Measurements from ENCODE around the gene RFNG. TPM values are rescaled to one million over a fixed set of nuclear protein-coding genes. Genes with fewer than 3 reads are reported as not detected.

Gene RFNG
- total and polyA plus RNA-seq, 2 of the 13 experiments (the other 11 are each of a cell fraction or from before 2014, with no cell fraction given): 61.4 to 64.0 TPM

- TF ChIP-seq, protein P1, sequence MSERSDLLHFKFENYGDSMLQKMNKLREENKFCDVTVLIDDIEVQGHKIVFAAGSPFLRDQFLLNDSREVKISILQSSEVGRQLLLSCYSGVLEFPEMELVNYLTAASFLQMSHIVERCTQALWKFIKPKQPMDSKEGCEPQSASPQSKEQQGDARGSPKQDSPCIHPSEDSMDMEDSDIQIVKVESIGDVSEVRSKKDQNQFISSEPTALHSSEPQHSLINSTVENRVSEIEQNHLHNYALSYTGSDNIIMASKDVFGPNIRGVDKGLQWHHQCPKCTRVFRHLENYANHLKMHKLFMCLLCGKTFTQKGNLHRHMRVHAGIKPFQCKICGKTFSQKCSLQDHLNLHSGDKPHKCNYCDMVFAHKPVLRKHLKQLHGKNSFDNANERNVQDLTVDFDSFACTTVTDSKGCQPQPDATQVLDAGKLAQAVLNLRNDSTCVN (CRISPR knock-in tag; IDR thresholded peaks at IDR 0.05; ENCODE audit: borderline replicate concordance): no peak
- TF ChIP-seq MLLT10 (CRISPR knock-in tag; IDR thresholded peaks at IDR 0.05): no peak
- 0 out of 2 replicates have a peak, but pooled peaks have one; percentile 10 for TF ChIP-seq PATZ1 (CRISPR knock-in tag; IDR thresholded peaks at IDR 0.05)
- TF ChIP-seq, protein P2, sequence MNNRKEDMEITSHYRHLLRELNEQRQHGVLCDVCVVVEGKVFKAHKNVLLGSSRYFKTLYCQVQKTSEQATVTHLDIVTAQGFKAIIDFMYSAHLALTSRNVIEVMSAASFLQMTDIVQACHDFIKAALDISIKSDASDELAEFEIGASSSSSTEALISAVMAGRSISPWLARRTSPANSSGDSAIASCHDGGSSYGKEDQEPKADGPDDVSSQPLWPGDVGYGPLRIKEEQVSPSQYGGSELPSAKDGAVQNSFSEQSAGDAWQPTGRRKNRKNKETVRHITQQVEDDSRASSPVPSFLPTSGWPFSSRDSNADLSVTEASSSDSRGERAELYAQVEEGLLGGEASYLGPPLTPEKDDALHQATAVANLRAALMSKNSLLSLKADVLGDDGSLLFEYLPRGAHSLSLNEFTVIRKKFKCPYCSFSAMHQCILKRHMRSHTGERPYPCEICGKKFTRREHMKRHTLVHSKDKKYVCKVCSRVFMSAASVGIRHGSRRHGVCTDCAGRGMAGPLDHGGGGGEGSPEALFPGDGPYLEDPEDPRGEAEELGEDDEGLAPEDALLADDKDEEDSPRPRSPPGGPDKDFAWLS (CRISPR knock-in tag; IDR thresholded peaks at IDR 0.05; ENCODE audit: borderline replicate concordance): no peak
- TF ChIP-seq ZNF670 (CRISPR knock-in tag; IDR thresholded peaks at IDR 0.05; ENCODE audit: borderline replicate concordance): no peak
- TF ChIP-seq SRSF4 (IDR thresholded peaks at IDR 0.05; ENCODE audit: low read depth, low read length, poor library complexity, severe bottlenecking): peak; percentile 19
- 0 out of 2 replicates have a peak, but pooled peaks have one; percentile 5 for TF ChIP-seq MTA1 (CRISPR knock-in tag; IDR thresholded peaks at IDR 0.05; ENCODE audit: borderline replicate concordance)
- TF ChIP-seq ZSCAN31 (CRISPR knock-in tag; IDR thresholded peaks at IDR 0.05; ENCODE audit: low read depth): no peak
- no peak for TF ChIP-seq GMEB2 (CRISPR knock-in tag; IDR thresholded peaks at IDR 0.05; ENCODE audit: low read depth)
- no peak for TF ChIP-seq ZFP36 (IDR thresholded peaks at IDR 0.05; ENCODE audit: borderline replicate concordance, low read depth, low read length, partially characterized antibody)
- TF ChIP-seq ZFP90 (CRISPR knock-in tag; IDR thresholded peaks at IDR 0.05; ENCODE audit: borderline replicate concordance): no peak
- TF ChIP-seq, protein P3, sequence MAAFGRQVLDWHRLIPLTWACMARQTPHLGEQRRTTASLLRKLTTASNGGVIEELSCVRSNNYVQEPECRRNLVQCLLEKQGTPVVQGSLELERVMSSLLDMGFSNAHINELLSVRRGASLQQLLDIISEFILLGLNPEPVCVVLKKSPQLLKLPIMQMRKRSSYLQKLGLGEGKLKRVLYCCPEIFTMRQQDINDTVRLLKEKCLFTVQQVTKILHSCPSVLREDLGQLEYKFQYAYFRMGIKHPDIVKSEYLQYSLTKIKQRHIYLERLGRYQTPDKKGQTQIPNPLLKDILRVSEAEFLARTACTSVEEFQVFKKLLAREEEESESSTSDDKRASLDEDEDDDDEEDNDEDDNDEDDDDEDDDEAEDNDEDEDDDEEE (CRISPR knock-in tag; IDR thresholded peaks at IDR 0.05): no peak
- TF ChIP-seq CENPT (CRISPR knock-in tag; IDR thresholded peaks at IDR 0.05; ENCODE audit: low read depth): no peak
- TF ChIP-seq, protein P4, sequence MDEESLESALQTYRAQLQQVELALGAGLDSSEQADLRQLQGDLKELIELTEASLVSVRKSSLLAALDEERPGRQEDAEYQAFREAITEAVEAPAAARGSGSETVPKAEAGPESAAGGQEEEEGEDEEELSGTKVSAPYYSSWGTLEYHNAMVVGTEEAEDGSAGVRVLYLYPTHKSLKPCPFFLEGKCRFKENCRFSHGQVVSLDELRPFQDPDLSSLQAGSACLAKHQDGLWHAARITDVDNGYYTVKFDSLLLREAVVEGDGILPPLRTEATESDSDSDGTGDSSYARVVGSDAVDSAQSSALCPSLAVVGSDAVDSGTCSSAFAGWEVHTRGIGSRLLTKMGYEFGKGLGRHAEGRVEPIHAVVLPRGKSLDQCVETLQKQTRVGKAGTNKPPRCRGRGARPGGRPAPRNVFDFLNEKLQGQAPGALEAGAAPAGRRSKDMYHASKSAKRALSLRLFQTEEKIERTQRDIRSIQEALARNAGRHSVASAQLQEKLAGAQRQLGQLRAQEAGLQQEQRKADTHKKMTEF (CRISPR knock-in tag; IDR thresholded peaks at IDR 0.05): no peak
- 0 out of 2 replicates have a peak, but pooled peaks have one; percentile 37 for TF ChIP-seq WIZ (CRISPR knock-in tag; IDR thresholded peaks at IDR 0.05)
- TF ChIP-seq REL (CRISPR knock-in tag; conservative IDR thresholded peaks at IDR 0.05): no peak
- TF ChIP-seq ONECUT2 (CRISPR knock-in tag; IDR thresholded peaks at IDR 0.05): no peak
- TF ChIP-seq TCF7 (IDR thresholded peaks at IDR 0.05; ENCODE audit: low read depth): no peak
- TF ChIP-seq CREB1 (IDR thresholded peaks at IDR 0.05): no peak
- TF ChIP-seq CREB1 (CRISPR knock-in tag; IDR thresholded peaks at IDR 0.05): no peak
Observed at GRCh38 chr17:82008258-82008940, 43.2 kb downstream of the RFNG start (continued).
